HG03103 (cell line): Measurements from ENCODE around the gene TMEM178A.

Experiments used
- ATAC-seq: cut with Tn5 transposase; IDR thresholded peaks from one replicate; pipeline ENCODE4 v1.9.1; 2021; ENCODE audit warnings: low read depth; ENCODE audit not compliant: unreplicated experiment

Gene TMEM178A

GRCh38 chr2:39736640-39737039 is 70.9 kb downstream of the TMEM178A start:
- ATAC-seq = no peak

GRCh38 chr2:39737661-39738060 is 71.9 kb downstream of the TMEM178A start:
- ATAC-seq = no peak

- no peak for ATAC-seq
Measured at GRCh38 chr2:39738936-39739335, 73.2 kb downstream of the TMEM178A start.

DNA sequence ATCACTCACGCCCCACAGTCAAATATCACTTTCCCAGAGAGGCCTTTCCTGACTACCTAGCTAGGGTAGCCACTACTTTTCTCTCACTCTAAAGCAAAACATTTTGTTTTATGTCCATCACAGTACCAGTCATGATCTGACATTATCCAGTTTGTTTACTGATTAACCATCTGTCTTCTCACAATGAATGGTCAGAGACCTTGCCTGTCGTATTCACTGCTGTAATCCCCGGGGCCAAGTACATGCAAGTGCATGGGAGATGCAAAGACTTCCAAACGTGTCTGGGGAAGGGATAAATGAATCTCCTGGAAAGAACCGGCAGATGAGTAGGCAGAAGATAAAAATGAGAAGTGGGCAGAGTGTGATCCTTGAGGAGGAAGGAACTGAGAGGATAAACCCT is 73.7 kb downstream of the TMEM178A start:
- ATAC-seq = no peak

GRCh38 chr2:39741871-39742270 is 76.2 kb downstream of the TMEM178A start:
- no peak for ATAC-seq

DNA sequence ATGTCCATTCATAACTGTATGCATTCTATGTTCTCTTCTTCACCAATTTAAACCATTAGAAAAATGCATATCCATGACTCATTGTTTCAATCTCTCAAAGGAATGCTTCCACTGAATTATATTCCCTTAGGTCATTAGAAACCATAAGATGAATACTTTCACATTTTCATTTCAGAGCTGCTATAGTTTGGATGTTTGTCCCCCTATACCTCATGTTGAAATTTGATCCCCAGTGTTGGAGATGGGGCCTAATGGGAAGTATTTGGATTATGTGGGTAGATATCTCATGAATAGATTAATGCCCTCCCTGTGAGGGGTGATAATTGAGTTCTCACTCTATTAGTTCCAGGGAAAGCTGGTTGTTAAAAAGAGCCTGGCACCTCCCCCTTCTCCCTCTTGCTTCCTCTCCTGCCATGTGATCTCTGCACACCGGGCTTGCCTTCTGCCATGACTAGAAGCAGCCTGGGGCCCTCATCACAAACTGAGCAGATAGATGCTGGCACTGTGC is 77.6 kb downstream of the TMEM178A start:
- no peak for ATAC-seq

GRCh38 chr2:39755466-39755865 is 89.7 kb downstream of the TMEM178A start:
- no peak for ATAC-seq

DNA sequence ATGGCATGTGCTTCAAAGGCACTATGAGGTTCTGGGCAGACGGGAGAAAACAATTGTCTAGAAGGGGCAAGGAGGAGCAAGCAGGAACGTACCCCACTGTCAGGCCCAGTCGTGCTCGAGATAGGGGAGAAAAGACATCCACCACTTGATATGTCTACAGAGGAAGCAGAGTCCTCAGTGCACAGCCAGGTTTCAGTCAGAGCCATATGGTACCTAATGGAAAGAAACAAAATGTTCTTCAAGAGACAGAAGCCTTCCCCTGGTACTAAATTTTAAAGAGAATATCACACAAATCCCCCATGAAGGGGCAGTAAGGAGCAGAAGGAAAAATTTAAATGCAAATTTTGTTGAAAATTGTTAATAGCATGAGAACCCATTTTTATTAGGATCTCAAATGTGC is 91.4 kb downstream of the TMEM178A start:
- ATAC-seq = no peak

- ATAC-seq = no peak
Measured at GRCh38 chr2:39762448-39762847, 96.7 kb downstream of the TMEM178A start.
